Anterior cingulate cortex (tissue), 58 donors: ENCODE measurements around the gene KCNJ15.

Experiments
- DNase-seq, 58 donors: peaks; one replicate each; lab custom pipeline; 2025; lab: John Stamatoyannopoulos, UW

The KCNJ15 gene

DNA sequence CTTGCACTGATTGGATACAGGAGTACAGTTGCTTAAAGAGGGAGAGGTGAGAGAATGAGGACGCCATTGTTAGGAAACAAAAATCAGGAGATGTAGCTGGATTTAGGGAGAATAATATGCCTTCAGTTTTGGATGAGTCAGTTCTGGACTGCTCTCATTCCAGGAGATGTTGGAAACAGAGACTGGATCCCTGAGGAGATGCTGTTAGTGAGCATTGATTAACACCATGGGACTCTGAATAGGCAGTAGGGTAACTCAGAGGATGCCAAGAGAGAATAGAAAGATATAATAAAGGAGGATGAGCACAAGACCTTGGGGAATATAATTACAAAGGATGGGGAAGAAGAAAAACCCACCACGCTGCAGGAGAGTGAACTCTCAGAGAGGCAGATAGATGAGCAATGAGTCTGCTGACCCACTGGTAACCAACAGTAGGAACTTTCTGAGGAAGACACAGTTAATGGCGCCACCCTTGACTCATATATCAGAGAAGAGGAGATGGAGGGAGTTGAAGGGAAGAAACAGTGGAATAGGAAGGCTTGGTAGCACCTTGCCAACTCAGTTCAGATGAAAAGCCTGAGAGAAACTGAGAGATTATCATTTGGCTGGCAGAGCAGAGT, 10.5 kb downstream of the KCNJ15 start:
- no peak for DNase-seq

DNA sequence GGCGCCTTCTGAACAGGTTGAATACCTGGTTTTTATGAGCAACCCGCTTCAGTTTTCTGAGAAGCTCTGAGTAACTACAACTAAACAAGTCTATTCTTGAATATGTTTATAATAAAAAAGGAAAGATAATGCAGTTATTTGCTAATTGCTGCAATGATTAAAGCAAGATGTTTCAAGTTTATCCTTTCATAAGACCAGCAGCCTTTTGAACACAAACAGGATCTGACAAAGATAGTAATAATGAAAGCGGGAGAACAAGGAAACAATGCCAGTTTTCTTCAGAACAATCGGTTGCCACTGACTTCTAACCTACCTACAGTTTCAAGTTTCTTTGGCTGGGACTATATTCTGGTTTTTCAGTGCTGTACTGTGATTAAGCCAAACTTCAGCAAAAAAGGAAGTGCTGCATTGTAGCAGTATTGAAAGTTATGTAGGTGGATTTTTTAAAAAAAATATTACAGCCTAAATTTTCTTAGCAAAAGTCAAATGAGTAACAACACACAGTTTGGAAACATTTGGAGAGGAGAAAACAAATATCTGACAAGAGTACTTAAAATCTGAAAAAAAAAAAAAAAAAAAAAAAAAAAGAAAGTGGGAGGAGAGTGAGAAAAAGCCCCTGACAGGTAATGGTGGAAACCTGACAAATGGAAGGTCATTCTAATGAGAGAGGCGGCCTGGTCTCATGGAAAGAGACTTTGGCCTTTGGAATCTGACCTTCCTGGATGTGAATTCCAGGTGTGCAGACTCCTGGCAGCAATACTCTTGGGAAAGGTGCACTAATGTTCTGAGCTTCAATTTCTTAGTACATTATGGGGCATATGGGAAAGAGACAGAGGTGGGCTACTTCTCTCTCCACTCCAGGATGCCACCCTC, 11.4 kb downstream of the KCNJ15 start:
- no peak for DNase-seq

DNA sequence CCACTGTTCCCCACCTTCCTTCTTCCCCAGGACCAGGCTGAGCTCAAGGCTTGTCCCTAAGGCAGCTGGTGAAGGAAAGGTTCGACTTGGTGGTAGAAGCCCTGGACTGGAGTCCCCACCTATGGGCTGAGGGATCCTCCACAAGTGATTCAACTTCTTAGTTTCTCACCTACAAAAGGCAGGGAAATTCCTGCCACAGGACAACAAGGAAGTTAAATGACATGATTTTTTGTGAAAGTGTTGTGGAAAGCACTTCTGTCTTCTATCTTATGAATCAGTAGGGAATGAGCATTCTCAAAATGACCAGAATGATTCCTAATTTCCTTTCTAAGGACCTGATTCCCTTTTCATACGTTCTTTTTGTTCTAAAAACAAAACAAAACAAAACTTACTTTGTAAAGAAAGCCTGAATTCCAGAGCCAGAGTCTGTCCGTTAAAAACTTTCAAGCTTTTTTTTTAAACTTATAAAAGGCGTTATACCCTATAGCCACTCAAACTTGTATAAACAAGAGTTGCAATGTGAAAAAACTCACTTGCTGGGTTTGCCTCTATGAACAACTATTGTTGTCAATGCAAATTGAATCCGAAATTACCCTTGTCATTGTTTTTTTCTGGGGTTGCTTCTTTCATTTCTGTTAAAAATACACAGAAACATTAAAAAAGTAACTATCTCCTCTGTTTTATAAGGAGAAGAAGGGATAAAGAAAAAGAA, 12.2 kb downstream of the KCNJ15 start:
- no peak for DNase-seq

DNA sequence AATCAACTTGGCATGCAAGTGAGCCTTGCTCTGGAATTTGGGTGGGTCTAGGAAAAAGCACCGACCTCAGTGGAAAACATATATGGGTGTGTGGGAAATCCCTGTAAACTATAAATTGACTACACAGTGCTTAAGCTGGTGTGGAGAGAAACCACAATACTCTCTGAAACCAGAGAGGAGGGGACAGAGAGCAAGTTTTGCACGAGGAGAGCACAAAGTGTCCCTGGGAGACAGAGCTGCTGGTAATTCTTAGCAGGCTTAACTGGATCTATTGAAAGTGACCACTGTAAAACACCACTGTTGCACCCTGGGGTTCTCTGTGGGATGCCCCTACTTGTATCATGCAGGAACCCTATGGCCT, 12.8 kb downstream of the KCNJ15 start:
- no peak for DNase-seq

DNA sequence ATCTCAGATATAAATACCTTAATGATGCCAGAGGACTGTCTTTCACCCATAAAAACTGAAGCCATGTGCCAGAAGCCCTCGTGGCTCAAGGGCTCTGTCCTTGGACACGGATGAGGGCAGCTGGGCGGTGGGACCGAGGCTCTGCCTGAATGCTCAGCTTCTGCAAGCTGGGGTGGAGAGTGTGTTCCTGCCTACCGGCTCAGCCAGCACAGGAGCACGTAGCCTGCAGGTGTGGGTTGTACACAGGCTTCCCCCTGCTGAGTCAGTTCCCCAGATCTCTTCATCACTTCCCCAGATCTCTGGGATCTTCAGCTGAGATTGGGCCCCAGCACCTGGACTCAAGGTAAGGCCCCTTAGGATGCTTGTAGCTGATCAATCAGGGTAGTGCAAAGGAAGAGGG, 15.4 kb downstream of the KCNJ15 start:
- DNase-seq, result no peak

DNA sequence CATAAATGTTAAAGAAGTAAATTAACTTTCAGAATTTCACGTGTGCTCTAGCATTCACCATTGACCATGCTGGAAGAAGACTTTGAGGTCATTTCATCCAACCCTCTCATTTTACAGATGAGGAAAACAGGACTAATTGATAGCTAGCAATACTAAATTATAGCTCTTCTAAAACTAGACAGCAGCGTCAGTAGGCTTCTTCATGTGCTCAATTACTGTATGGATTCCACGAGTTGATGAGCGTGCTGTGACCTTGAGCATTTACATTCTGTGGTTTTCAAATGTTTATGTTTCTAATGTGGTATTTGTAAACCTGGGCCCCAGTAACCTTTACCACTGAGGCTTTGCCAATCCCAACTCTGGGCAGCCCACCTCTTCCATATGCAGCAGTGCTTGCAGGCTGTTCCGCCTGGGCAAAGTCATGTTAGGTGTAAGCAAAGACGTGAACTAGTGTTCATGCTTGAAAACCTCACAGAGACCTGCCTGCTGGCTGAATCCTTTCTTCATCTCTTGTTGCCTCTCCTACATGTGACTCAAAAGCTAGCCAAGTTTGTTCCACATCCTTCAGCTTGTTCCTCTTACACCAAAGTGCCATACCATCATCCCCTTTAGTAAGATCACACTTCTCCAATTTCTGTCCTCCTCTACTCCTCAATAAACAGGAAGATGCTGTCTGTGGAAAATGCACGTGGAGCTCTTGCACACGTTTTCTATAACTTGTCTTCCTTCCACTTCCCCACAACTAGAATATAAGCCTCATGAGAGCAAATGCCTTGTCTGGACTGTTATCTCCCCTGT, 17.2 kb downstream of the KCNJ15 start:
- no peak for DNase-seq

DNA sequence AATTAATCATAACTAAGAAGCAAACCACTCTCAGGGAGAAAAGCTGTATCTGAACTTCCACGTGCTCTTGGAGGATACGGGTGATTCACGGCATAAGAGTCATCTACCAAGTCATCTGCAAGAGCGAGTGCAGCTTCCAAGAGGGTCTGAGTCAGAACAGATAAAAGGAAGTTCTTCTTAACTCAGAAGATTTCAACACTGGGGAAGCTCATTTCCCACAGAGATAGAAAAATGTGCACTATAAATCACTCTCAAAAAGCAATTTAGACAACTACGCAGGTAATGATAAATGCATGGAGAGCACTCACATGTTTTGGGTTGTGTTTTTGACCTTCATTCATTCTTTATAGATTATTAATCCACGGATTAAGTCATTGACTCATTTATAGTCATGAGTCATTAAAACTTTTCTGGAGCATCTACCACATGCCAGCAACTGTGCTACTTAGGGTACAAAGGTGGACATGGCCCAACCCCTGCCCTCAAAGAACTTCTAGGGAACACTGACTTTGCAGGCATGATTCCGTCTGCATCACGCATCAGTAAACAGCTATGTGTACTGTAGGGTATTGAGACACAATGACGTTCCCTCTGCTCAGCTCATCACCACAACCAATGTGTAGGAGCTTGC, 20.8 kb downstream of the KCNJ15 start:
- peak in 1 of 58 donors; percentile 2 for DNase-seq

DNA sequence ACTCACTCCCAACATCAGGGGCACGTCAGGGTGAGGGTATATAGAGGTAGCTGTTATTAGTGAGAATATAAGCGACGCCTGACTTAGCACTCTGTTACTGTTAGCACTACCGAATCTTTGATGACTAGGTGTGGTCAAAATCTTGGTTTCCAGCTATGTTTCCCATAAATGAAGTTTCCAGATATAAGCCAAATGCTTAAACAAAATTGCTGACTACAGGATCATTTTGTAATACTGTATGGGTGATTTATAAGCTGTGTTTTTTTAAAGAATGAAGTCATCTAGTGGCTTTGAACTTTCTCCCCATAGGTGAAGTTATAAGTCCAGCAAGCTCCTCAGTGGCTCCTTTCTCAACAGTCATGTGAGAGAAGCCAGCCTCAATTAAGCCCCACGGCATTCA, 23.7 kb downstream of the KCNJ15 start:
- DNase-seq, result no peak

DNA sequence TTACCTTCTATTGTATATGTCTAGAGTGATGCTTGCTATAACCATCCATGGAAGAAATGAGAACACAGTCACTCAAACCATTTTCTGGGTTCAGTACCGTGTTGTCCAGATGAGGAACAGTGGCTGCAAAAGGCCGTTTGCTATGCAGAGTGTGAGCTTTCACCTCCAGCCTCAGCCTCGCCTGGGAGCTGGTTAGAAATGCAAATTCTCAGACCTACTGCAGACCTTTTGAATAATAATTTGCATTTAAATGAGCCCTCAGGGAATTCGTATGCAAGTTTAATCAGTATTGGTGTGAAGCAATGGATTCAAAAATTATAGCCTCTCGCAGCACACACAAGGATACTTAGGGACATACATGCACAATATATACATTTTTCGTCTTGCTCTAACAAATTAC, 24.1 kb downstream of the KCNJ15 start:
- no peak for DNase-seq

DNA sequence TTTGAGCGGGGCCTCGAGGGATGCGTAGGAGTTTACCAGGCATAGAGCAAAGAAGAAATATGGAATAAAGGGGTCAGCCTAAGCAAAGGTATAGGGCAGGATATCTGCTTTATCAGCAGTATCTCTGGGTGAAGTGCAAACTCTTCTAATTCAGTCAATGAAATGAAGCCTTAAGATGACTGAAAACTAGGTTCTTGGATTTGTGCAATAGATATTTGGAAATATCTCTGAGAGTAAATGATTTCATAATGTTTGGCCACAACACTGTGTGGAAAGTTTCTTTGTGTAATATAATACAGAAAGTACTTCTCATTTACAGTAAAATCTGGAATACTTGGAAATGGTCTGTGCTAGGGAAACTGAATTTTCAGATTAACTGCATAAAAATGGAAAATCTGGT, 26.1 kb downstream of the KCNJ15 start:
- DNase-seq, result no peak

DNA sequence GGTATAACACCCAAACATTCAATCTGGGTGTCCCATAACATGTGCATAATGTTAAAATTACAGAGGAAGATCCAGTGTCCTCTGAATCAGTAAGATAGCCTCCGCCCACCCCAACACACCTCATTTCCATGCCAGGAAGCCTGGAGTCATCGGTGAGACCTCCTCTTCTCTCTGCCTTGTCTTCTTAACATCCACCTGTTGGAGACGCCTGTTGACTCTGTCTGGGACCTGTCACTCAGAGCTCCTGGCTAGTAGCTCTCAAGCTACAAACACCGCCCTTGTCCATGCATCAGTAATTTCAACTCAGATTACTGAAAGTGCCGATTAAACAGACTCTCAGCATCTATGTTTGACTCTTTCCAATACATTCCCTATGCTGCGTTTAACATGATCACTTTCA, 27.4 kb downstream of the KCNJ15 start:
- DNase-seq, result no peak

DNA sequence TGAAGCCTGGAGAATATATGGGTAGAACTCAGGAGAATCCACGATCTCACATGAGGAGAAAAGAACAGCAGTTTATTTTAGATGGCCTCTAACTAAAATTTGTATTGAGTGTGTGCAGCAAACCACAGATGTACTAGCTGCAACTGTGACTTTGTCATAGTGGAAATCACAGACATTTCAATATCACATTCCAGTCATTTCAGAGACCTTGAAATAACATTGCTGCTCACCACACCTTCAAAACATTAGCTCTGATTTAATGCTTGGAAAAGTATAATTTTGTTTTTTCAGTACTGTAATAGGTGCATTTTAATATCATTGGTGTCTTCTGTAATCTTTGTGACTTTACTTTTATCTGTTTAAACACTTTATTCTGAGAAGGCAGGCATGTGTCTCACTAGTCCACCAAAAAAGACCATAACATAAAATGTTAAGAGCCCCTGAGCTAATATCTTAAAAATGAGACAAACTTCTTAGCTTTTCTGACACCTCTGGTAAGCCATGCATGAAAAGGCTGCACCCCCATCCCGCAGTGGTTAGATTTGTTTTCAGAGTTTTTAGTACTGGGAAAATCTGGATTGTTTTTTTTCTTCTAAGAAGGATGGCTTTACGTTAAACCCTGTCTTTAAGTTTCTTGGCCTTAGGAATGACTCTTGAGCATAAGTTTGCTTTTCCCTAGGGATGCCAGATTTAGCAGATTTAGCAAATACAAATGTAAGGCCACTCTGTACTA, 30.1 kb downstream of the KCNJ15 start:
- DNase-seq, result no peak

DNA sequence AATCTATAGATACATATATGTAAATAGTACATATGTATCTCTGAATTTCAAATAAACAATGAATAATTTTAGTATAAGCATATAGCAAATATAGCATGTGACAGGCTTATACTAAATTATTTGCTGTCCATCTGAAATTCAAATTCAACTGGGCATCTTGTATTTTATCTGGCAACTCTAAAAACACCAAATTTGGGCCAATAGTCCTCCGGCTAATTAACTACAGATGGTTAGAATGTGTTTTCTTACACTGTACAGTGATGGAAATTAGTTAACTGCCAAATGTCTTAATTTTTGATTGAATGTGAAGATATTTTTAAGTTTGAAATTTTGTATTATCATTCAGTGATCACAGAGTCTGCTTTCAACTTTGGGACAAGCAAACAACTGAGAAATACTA, 30.7 kb downstream of the KCNJ15 start:
- DNase-seq, result no peak

DNA sequence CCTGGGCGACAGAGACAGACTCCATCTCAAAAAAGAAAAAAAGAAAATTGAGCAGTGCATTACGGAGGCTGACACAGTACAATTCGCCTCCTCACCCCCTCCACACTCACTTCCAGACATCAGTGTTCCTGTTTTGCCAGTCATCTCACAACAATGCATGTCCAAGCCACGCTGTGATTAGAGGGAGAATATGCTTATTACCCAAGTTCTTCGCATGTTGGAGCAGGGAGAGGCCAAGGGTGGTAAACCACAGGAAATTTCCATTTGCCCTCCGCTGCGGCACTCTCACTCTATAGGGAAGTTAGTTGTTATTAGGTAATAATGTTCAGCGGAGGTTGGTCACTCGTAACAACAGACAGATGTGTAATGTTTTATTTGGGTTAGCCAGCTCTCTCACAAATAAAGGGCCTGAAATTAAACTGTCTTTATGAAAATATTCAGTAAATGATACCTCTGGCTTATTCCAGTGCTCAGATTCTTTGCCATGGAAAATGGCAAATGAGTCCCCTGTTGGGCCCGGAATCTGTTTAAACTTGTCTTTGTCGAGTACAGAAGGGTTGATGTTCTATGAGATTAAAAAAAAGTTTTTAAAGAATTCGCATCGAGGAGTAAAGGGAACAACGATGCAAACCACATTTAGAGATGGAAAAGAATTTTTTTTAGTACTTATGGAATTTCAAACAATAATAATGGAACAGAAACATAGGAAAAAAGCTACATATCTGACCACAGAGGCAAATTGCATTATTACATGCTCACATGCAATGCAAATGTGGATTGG, 33.1 kb downstream of the KCNJ15 start:
- no peak for DNase-seq

DNA sequence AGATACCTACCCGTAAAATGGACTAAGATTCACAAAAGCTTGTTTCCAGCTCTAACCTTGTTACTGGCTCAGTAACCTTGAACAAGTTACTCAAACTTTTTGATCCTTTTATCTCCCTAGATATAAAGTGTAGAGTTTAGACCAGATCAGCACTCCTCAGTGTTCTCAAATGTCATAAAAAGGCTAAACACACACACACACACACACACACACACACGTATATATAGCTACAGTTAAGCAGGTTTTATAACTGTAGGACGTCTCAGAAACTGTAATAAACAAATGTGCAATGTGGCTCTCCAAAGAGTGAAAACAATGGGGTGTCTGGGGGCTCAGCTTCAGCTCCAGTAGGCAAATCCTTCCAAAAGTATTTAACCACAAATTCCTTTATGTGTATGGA, 34.0 kb downstream of the KCNJ15 start:
- DNase-seq, result no peak

DNA sequence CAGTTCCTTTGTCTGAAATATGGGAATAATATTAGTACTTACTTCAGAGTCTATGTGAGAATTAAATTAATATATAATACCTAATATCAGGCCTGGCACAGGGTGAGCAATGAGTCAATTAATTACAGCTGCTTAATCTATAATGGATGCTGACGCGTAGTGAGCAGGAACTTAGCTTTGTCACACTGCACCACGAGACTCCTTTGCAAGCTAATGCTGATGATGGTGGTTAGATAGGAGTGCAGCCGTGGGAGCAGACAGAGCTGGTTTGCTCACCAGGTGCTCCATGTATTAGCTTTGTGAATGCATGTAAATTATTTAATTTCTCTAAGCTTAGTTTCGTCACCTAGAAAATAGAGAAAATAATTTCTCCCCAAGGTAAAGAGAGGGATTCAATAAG, 35.1 kb downstream of the KCNJ15 start:
- DNase-seq, result no peak

DNA sequence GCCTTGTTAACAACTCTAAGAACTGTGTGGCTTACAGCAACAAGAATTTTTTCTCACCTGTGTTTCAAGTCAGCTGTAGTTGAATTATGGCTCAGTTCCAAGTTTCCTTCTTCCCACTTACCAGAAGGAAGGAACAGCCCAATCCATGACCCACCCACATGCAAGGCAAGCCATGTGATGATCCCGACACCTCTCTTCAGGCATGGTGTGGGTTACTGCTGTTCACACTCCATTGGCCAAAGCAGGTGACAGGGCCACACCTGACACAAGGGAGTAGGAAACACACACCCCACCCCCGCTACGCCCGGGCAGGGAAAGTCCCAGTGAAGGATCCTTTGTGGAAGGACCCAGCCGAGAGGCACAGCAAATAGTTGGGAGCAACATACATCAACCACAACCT, 36.3 kb downstream of the KCNJ15 start:
- no peak for DNase-seq

DNA sequence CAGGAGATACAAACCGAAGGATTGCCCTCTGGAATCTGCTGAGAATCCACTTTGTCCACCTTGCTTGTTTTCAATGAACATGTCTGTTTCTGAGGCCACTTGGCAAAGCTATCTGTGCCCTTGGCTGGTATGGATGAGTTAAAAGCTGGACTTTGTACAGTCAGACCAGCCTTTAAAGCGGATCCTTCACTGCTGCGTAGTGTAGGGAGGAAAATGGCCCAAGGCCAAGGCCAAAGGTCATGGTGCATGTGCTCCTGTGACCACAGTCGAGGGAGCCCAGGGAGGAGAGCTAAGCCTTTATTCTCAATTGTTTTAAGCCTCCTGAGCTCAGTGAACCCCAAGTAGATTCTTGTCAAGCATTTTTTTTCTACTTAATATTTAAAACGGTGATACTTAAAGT, 37.0 kb downstream of the KCNJ15 start:
- DNase-seq, result no peak

DNA sequence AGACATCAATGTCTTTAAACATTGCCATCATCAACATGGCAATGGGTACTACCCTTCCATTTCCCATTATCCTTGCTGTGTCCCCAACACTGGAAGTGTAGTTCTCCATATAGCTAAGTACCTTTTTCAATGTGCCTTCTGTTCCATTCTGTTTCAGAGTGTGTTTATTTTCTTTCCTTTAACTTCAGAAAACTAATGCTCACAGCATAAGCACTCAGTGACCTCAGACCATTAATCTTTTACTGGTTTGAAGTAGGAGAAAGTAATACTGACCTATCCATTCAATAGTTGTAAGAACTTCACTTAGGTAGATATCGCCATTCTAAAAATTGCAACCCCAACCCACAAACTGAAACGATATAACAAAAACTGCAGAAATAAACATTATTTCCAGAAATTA, 37.8 kb downstream of the KCNJ15 start:
- no peak for DNase-seq
